ENCODE results near the gene SARM1. TPM values are rescaled to one million over a fixed set of nuclear protein-coding genes. Genes with fewer than 3 reads are reported as not detected.

SARM1 gene
- total and polyA plus RNA-seq, 2 of the 8 experiments (the other 6 are each of a cell fraction or from before 2014, with no cell fraction given), result 5.8 to 9.2 TPM

- ChIA-PET CTCF (ENCODE audit: partially characterized antibody) (interaction anchor here (1.5 kb wide), 1 partner anchor 8 kb away, joined by 10 read pairs; no protein-coding TSS in a partner anchor), POLR2A (ENCODE audit: partially characterized antibody) (interaction anchor here (1.0 to 2.9 kb wide), 4 partner anchors 10 to 31 kb away, joined by 3 to 9 read pairs (median 4); no protein-coding TSS in a partner anchor)
- no peak overlapping the region; the same call in 1 of the 2 replicates for H4K8ac ChIP-seq (ENCODE audit: extremely low read depth, insufficient read depth, low read length)
- H3K4me3 ChIP-seq (ENCODE audit: extremely low read depth in 1 of 4, insufficient read depth in 2 of 4, low read depth in 3 of 4, low read length in 4 of 4), result no peak overlapping the region
- H2BK12ac ChIP-seq (ENCODE audit: low read depth, low read length), result no peak overlapping the region
- peaks cover 0 to 10% (median 8%) of the 10 kb centered on the region in 4 experiments; a peak in 6 of 7 replicates for H3K4me1 ChIP-seq (replicated peaks in 1 of 4; ENCODE audit: control insufficient read depth in 3 of 4, insufficient read depth in 4 of 4, low read length in 3 of 4)
- no peak overlapping the region for H2BK20ac ChIP-seq (ENCODE audit: low read length)
- H4K20me1 ChIP-seq (replicated peaks in 1 of 2; ENCODE audit: control insufficient read depth in 1 of 2, insufficient read depth in 2 of 2, low read length in 2 of 2), result peaks cover 2% of the 10 kb centered on the region in 2 experiments
- H4K91ac ChIP-seq (replicated peaks; ENCODE audit: insufficient read length, low read length), result no peak overlapping the region
- FAIRE-seq (no peak), DNase-seq (ENCODE audit: low read depth in 1 of 2, low spot score in 2 of 2) (no peak)
- H3K23me2 ChIP-seq (ENCODE audit: low read depth, low read length), result peaks cover 10% of the 10 kb centered on the region; the same call in 1 of the 2 replicates
- H3K27me3 ChIP-seq (replicated peaks in 1 of 4; ENCODE audit: control insufficient read depth in 3 of 4, extremely low read depth in 1 of 4, insufficient read depth in 3 of 4, low read length in 3 of 4), result no peaks in the 10 kb centered on the region
- no peak overlapping the region for H3K18ac ChIP-seq (ENCODE audit: extremely low read depth, low read length)
- peaks cover 4 to 15% (median 10%) of the 10 kb centered on the region in 4 experiments; a peak in 7 of 8 replicates for H3K36me3 ChIP-seq (ENCODE audit: control insufficient read depth in 2 of 4, insufficient read depth in 4 of 4, low read length in 3 of 4)
- H3K14ac ChIP-seq (ENCODE audit: insufficient read length), result no peak overlapping the region
- H3K27ac ChIP-seq (ENCODE audit: low read depth, low read length), result no peak overlapping the region
- H2AK5ac ChIP-seq (ENCODE audit: low read depth, low read length), result no peak overlapping the region
- no peak overlapping the region for H4K5ac ChIP-seq (ENCODE audit: insufficient read length, low read depth, low read length)
- H2AFZ ChIP-seq (ENCODE audit: low read length), result no peak overlapping the region
- H2BK120ac ChIP-seq (replicated peaks; ENCODE audit: low read depth, low read length), result no peak overlapping the region
- peaks cover 0 to 13% of the 10 kb centered on the region in 2 experiments; a peak in 2 of 4 replicates for H3K79me2 ChIP-seq (ENCODE audit: control insufficient read depth in 1 of 2, insufficient read depth in 2 of 2, low read length in 2 of 2)
- no peak overlapping the region for H2BK5ac ChIP-seq (ENCODE audit: low read depth, low read length)
- no peak for TF ChIP-seq HDAC6 (IDR thresholded peaks at IDR 0.05; ENCODE audit: low read depth, low read length)
- TF ChIP-seq RAD21 (IDR thresholded peaks at IDR 0.05 in 1 of 2, conservative IDR thresholded peaks at IDR 0.05 in 1 of 2; ENCODE audit: low read depth in 2 of 2, low read length in 2 of 2), result no peak
- TF ChIP-seq POLR2A (IDR thresholded peaks at IDR 0.05; ENCODE audit: control extremely low read depth in 1 of 2, low read depth in 2 of 2, low read length in 2 of 2), result no peak
- H3K23ac ChIP-seq (ENCODE audit: insufficient read length), result no peak overlapping the region
- no peak overlapping the region for H3K56ac ChIP-seq (replicated peaks; ENCODE audit: insufficient read length, low read depth, low read length)
- 86% methylated on average over 5 of the region's 5 CpGs; no CpG with 5 or more reads in 1 of the 2 experiments for WGBS, 2 experiments (ENCODE audit: extremely low coverage in 1 of 2, insufficient coverage in 1 of 2, insufficient read length in 1 of 2, insufficient replicate concordance in 2 of 2, low coverage in 1 of 2, low lambda C conversion rate in 2 of 2, missing lambda C conversion rate in 1 of 2)
- no peak overlapping the region for H2BK15ac ChIP-seq (ENCODE audit: low read length)
- no peak overlapping the region for H3K4ac ChIP-seq (replicated peaks; ENCODE audit: insufficient read length, low read depth, low read length)
- no peak overlapping the region for H3K9ac ChIP-seq (replicated peaks in 1 of 4; ENCODE audit: extremely low read depth in 1 of 4, low read depth in 3 of 4, low read length in 3 of 4)
- H3K4me2 ChIP-seq (ENCODE audit: insufficient read depth in 1 of 2, low read depth in 2 of 2, low read length in 2 of 2), result no peak overlapping the region
- no peaks in the 10 kb centered on the region for H3K9me3 ChIP-seq (ENCODE audit: insufficient read depth in 2 of 2, low read depth in 1 of 2, low read length in 1 of 2)
- peaks cover 16% of the 10 kb centered on the region for H3K79me1 ChIP-seq (ENCODE audit: low read depth, low read length)
These were observed 33.3 kb upstream of the SARM1 start for GRCh38 chr17:28338056-28338768.

All from H1 (cell line).